GM20000 (cell line): ENCODE results near the gene ARFIP1.

Experiments
- DNase-seq: peaks from one replicate; pipeline ENCODE4 v3.0.0; 2012; ENCODE audit warnings: low spot score
- CTCF ChIP-seq: IDR thresholded peaks from 2 replicates; pipeline ENCODE4 v1.5.1; 2012; ENCODE audit warnings: mild to moderate bottlenecking, control low read depth; ENCODE audit errors: extremely low read depth, missing control alignments

The ARFIP1 gene

GRCh38 chr4:152808670-152809069 lies 28.9 kb downstream of the ARFIP1 start:
- DNase-seq = no peak

GRCh38 chr4:152810715-152811287 lies 31.0 kb downstream of the ARFIP1 start:
- TF ChIP-seq CTCF = no peak
- no peak for DNase-seq

More at GRCh38 chr4:152808670-152809069, 28.9 kb downstream of the ARFIP1 start:
- no peak for TF ChIP-seq CTCF

GRCh38 chr4:152815078-152815477 lies 35.3 kb downstream of the ARFIP1 start:
- no peak for DNase-seq
- no peak for TF ChIP-seq CTCF

GRCh38 chr4:152817331-152817730 lies 37.6 kb downstream of the ARFIP1 start:
- no peak for DNase-seq
- TF ChIP-seq CTCF = no peak

GRCh38 chr4:152819026-152819645 lies 39.4 kb downstream of the ARFIP1 start:
- TF ChIP-seq CTCF = no peak

GRCh38 chr4:152820073-152820472 lies 40.3 kb downstream of the ARFIP1 start:
- DNase-seq = no peak
- TF ChIP-seq CTCF = no peak

More at GRCh38 chr4:152819026-152819645, 39.4 kb downstream of the ARFIP1 start:
- no peak for DNase-seq

GRCh38 chr4:152822323-152822722 lies 42.6 kb downstream of the ARFIP1 start:
- no peak for DNase-seq
- no peak for TF ChIP-seq CTCF
